ENCODE measurements around the gene RORC.
A peak's percentile ranks its signal among the peaks of the same experiment; 100 is the strongest.

RORC gene

DNA sequence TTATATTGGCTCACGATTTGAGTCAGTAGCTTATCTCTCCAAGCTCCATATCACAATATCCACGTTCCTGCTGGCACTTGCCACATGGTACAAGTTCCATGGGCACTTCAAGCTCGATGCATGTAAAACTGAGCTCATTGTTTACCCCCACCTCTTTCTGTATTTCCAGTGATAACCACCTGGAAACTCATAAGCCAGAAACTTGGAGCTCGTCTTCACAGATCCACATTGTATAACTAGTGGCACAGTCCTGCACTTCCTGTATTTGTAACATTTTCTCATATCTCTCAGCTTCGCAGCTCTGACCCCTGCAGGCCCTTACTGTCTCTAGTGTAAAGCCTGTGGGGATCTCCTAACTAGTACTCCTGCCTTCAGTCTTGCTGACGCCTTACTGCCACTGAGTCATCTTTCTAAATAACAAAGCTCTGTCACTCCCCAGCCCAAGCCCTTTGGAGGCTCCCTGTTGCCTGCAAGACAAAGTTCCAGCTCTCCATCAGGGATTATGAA, 14.5 kb upstream of the RORC start:
- DNase-seq = no peak
- H4K20me1 ChIP-seq (ENCODE audit: insufficient read depth, low read length) = no peaks in the 10 kb centered on the region
- no peaks in the 10 kb centered on the region for H3K36me3 ChIP-seq (replicated peaks; ENCODE audit: insufficient read depth, low read length)
- H3K27ac ChIP-seq (ENCODE audit: low read length) = peak overlapping the region; percentile 6; the same call in 1 of the 2 replicates
- no peaks in the 10 kb centered on the region for H3K9me2 ChIP-seq (replicated peaks; ENCODE audit: insufficient read depth, low read length)
- no peaks in the 10 kb centered on the region; the same call in 1 of the 2 replicates for H3F3A ChIP-seq (ENCODE audit: insufficient read depth, low read length)
- H3K4me1 ChIP-seq (ENCODE audit: low read length) = peaks cover 11% of the 10 kb centered on the region
- H3K4me2 ChIP-seq (ENCODE audit: low read depth, low read length) = peak overlapping the region; percentile 30; the same call in 1 of the 2 replicates
- no peaks in the 10 kb centered on the region for H3K9me3 ChIP-seq (replicated peaks; ENCODE audit: insufficient read depth, low read length)
- peak overlapping the region; percentile 66 for H2AFZ ChIP-seq (ENCODE audit: low read length)
- H3K79me2 ChIP-seq (ENCODE audit: low read length) = no peaks in the 10 kb centered on the region
- H3K9ac ChIP-seq (ENCODE audit: low read length) = no peak overlapping the region
- no peak for TF ChIP-seq EZH2 (optimal IDR thresholded peaks at IDR 0.05; ENCODE audit: low read depth, low read length)
- no peak for TF ChIP-seq EZH2phosphoT487 (IDR thresholded peaks at IDR 0.05; ENCODE audit: low read length)
- TF ChIP-seq, protein P1, sequence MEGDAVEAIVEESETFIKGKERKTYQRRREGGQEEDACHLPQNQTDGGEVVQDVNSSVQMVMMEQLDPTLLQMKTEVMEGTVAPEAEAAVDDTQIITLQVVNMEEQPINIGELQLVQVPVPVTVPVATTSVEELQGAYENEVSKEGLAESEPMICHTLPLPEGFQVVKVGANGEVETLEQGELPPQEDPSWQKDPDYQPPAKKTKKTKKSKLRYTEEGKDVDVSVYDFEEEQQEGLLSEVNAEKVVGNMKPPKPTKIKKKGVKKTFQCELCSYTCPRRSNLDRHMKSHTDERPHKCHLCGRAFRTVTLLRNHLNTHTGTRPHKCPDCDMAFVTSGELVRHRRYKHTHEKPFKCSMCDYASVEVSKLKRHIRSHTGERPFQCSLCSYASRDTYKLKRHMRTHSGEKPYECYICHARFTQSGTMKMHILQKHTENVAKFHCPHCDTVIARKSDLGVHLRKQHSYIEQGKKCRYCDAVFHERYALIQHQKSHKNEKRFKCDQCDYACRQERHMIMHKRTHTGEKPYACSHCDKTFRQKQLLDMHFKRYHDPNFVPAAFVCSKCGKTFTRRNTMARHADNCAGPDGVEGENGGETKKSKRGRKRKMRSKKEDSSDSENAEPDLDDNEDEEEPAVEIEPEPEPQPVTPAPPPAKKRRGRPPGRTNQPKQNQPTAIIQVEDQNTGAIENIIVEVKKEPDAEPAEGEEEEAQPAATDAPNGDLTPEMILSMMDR (IDR thresholded peaks at IDR 0.05; ENCODE audit: low read length) = no peak
- no peak overlapping the region for H3K4me3 ChIP-seq (ENCODE audit: low read length)
- H3K27me3 ChIP-seq (replicated peaks; ENCODE audit: insufficient read depth, low read length) = no peaks in the 10 kb centered on the region

DNA sequence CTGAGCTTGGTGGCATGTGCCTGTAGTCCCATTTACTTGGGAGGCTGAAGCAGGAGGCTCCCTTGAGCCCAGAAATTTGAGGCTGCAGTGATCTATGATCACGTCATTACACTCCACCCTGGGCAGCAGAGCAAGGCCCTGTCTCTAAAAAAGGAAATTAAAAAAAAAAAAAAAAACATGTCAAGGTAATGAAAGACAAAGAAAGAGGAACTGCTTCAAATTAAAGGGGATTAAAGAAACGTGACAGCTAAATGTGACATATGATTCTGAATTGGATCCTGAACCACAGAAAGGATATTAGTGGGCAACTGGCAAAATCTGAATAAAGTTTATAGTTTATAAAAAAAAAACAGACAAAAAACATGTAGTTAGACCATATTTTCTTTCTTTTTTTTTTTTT, 11.8 kb upstream of the RORC start:
- TF ChIP-seq, protein P1 (IDR thresholded peaks at IDR 0.05; ENCODE audit: low read length) = no peak
- TF ChIP-seq EZH2 (optimal IDR thresholded peaks at IDR 0.05; ENCODE audit: low read depth, low read length) (no peak), EZH2phosphoT487 (IDR thresholded peaks at IDR 0.05; ENCODE audit: low read length) (no peak)
- Histone ChIP-seq H3K4me2 (ENCODE audit: low read depth, low read length) (no peak overlapping the region), H3K9me2 (replicated peaks; ENCODE audit: insufficient read depth, low read length) (no peaks in the 10 kb centered on the region), H4K20me1 (ENCODE audit: insufficient read depth, low read length) (no peaks in the 10 kb centered on the region), H3K9ac (ENCODE audit: low read length) (no peak overlapping the region), H3F3A (ENCODE audit: insufficient read depth, low read length) (peaks cover 9% of the 10 kb centered on the region; the same call in 1 of the 2 replicates), H2AFZ (ENCODE audit: low read length) (no peak overlapping the region), H3K27me3 (replicated peaks; ENCODE audit: insufficient read depth, low read length) (no peaks in the 10 kb centered on the region), H3K4me1 (ENCODE audit: low read length) (peaks cover 24% of the 10 kb centered on the region), H3K27ac (ENCODE audit: low read length) (no peak overlapping the region), H3K36me3 (replicated peaks; ENCODE audit: insufficient read depth, low read length) (no peaks in the 10 kb centered on the region), H3K4me3 (ENCODE audit: low read length) (no peak overlapping the region), H3K9me3 (replicated peaks; ENCODE audit: insufficient read depth, low read length) (no peaks in the 10 kb centered on the region), H3K79me2 (ENCODE audit: low read length) (no peaks in the 10 kb centered on the region)
- no peak for DNase-seq

DNA sequence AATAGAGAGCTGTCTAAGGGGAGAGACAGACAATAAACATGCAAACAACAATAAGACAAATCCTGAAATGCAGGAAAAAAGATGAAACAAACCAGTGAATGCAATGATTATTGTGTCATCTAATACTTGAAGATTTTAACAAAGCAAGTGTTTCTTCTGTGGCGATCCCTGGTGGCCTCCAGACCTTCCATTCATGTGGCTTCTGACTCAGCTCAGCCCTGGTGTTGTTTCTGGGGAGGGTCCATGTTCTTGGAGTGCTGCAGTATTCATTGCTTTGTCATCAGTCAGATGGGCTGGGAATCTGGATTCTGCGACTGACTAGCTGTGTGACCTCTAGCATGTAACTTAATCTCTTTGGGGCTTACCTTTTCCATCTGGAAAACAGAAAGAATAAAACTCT, 9.5 kb upstream of the RORC start:
- Histone ChIP-seq H3K9me3 (replicated peaks; ENCODE audit: insufficient read depth, low read length) (no peaks in the 10 kb centered on the region), H3K9me2 (replicated peaks; ENCODE audit: insufficient read depth, low read length) (no peaks in the 10 kb centered on the region), H3K79me2 (ENCODE audit: low read length) (no peaks in the 10 kb centered on the region), H4K20me1 (ENCODE audit: insufficient read depth, low read length) (no peaks in the 10 kb centered on the region), H3K27me3 (replicated peaks; ENCODE audit: insufficient read depth, low read length) (no peaks in the 10 kb centered on the region), H3K27ac (ENCODE audit: low read length) (no peak overlapping the region), H3K4me2 (ENCODE audit: low read depth, low read length) (no peak overlapping the region), H2AFZ (ENCODE audit: low read length) (no peak overlapping the region), H3K36me3 (replicated peaks; ENCODE audit: insufficient read depth, low read length) (no peaks in the 10 kb centered on the region), H3K9ac (ENCODE audit: low read length) (no peak overlapping the region), H3K4me3 (ENCODE audit: low read length) (no peak overlapping the region), H3K4me1 (ENCODE audit: low read length) (peaks cover 29% of the 10 kb centered on the region), H3F3A (ENCODE audit: insufficient read depth, low read length) (peaks cover 21% of the 10 kb centered on the region)
- no peak for DNase-seq
- TF ChIP-seq EZH2 (optimal IDR thresholded peaks at IDR 0.05; ENCODE audit: low read depth, low read length) (no peak), EZH2phosphoT487 (IDR thresholded peaks at IDR 0.05; ENCODE audit: low read length) (no peak)

DNA sequence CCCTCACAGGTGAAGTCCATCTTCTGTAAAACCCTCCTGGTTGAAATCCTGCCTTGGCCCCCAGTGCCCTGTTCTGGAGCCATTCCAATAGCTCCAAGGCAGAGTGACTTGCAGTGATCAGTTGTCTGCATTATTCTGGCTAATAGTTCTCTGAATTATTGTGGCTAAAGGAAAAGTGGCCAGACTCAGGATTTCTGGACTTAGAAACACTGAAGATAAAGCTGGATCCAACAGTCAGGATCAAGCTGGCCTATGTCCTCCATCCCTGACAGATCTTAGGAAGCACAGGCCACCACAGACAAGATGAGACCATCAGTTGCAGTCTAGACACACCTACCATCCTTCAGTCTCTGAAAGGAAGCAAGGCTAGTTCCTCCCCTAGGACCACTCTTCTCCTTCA, 8.8 kb upstream of the RORC start:
- no peaks in the 10 kb centered on the region for H3K36me3 ChIP-seq (replicated peaks; ENCODE audit: insufficient read depth, low read length)
- TF ChIP-seq, protein P1 (IDR thresholded peaks at IDR 0.05; ENCODE audit: low read length) = no peak
- TF ChIP-seq EZH2phosphoT487 (IDR thresholded peaks at IDR 0.05; ENCODE audit: low read length) = no peak
- TF ChIP-seq EZH2 (optimal IDR thresholded peaks at IDR 0.05; ENCODE audit: low read depth, low read length) = no peak
- no peaks in the 10 kb centered on the region for H3K27me3 ChIP-seq (replicated peaks; ENCODE audit: insufficient read depth, low read length)
- peak overlapping the region; percentile 92 for H3K4me2 ChIP-seq (ENCODE audit: low read depth, low read length)
- H3K9ac ChIP-seq (ENCODE audit: low read length) = peak overlapping the region; percentile 66; the same call in 1 of the 2 replicates
- H3K9me2 ChIP-seq (replicated peaks; ENCODE audit: insufficient read depth, low read length) = no peaks in the 10 kb centered on the region
- no peaks in the 10 kb centered on the region for H4K20me1 ChIP-seq (ENCODE audit: insufficient read depth, low read length)
- H3K4me1 ChIP-seq (ENCODE audit: low read length) = peaks cover 29% of the 10 kb centered on the region
- H3K27ac ChIP-seq (ENCODE audit: low read length) = peak overlapping the region; percentile 47; the same call in 1 of the 2 replicates
- no peaks in the 10 kb centered on the region for H3K79me2 ChIP-seq (ENCODE audit: low read length)
- H3K4me3 ChIP-seq (ENCODE audit: low read length) = peak overlapping the region; percentile 75
- H2AFZ ChIP-seq (ENCODE audit: low read length) = peak overlapping the region; percentile 92
- H3K9me3 ChIP-seq (replicated peaks; ENCODE audit: insufficient read depth, low read length) = no peaks in the 10 kb centered on the region
- DNase-seq = no peak
- peaks cover 21% of the 10 kb centered on the region for H3F3A ChIP-seq (ENCODE audit: insufficient read depth, low read length)

Measured in MM.1S (cell line).